Mucosa of descending colon (tissue), 3 donors: Measurements from ENCODE around the gene SRRT. TPM values are rescaled to one million over a fixed set of nuclear protein-coding genes. Genes with fewer than 3 reads are reported as not detected.
A peak's percentile ranks its signal among the peaks of the same experiment; 100 is the strongest.

Source experiments
- ATAC-seq: fragments of 200-7000 bp; cut with Tn5 transposase; one replicate; pipeline ENCODE4 v1.9.1; 2020; ENCODE audit warnings: mild to moderate bottlenecking, moderate library complexity
- DNase-seq, 3 donors: peaks; one replicate each; pipeline ENCODE4 v3.0.0-alpha.2; 2020
- H3K36me3 ChIP-seq: fragments of 200-600 bp; one replicate; pipeline ENCODE4 v1.8.0; 2021; ENCODE audit warnings: low read depth, mild to moderate bottlenecking
- H3K4me1 ChIP-seq: fragments of 200-600 bp; one replicate; pipeline ENCODE4 v1.8.0; 2021; ENCODE audit warnings: low read depth, mild to moderate bottlenecking
- H3K4me3 ChIP-seq: fragments of 200-600 bp; one replicate; pipeline ENCODE4 v1.8.0; 2021; ENCODE audit warnings: mild to moderate bottlenecking
- H3K9me3 ChIP-seq: fragments of 200-600 bp; one replicate; pipeline ENCODE4 v1.8.0; 2021; ENCODE audit warnings: mild to moderate bottlenecking
- CTCF ChIP-seq: fragments of 200-600 bp; IDR thresholded peaks from one replicate; pipeline ENCODE4 v1.8.0; 2022; ENCODE audit warnings: antibody characterized with exemption, mild to moderate bottlenecking
- intact Hi-C, 2 donors: fragments of 100-400 bp; cut with DNase I in 1 of 2; cut with micrococcal nuclease in 1 of 2; formaldehyde crosslinking; loops; one replicate each; pipeline versions ENCODE4 v1.11.0 to v1.11.1; 2022; cut with DNase I, micrococcal nuclease
- total RNA-seq, 3 donors: library from RNA; stranded (reverse); fragmentation: NEBNext Ultra II Directional in 2 of 3; extraction: Animal tissue kit (Norgen Biotek cat#: 25700) in 2 of 3; gene quantifications; one replicate each; pipeline versions ENCODE4 v1.2.1 to v1.2.4, GENCODE V29; 2021 to 2023
- donor health status: DM: no; HTN: no; CAD: no; lungs with moderate emphysema.
- donor health status: DM: no; HTN: no; CAD: no.
- donor health status: DM: no; HTN: yes; CAD: no.

SRRT gene
- total RNA-seq, 3 donors from 2014 or later = 112 to 129 (median 120) TPM

- Histone ChIP-seq H3K36me3 (no peaks in the 10 kb centered on the region), H3K9me3 (no peaks in the 10 kb centered on the region), H3K4me1 (peaks cover 34% of the 10 kb centered on the region), H3K4me3 (no peak overlapping the region)
- intact Hi-C loops = loop anchor here (5.0 kb wide), 2 partner anchors 71 to 161 kb away; partner anchors contain the start of gene MUC12 (in 1 of the 2)
- peak; percentile 58 to 73 (median 71) for DNase-seq
- ATAC-seq = peak; percentile 40
- TF ChIP-seq CTCF = no peak
These were observed 21.2 kb downstream of the SRRT start for GRCh38 chr7:100895956-100896731.

- intact Hi-C loops = loop anchor here (5.0 kb wide), 2 partner anchors 70 to 160 kb away; partner anchors contain the start of gene MUC12 (in 1 of the 2)
- DNase-seq = peak in 2 of 3 donors; percentile 70 to 80
These were observed 22.1 kb downstream of the SRRT start for GRCh38 chr7:100896732-100897608.

GRCh38 chr7:100897772-100898454, 23.0 kb downstream of the SRRT start:
- peak in 2 of 3 donors; percentile 58 to 83 for DNase-seq
- no peaks in the 10 kb centered on the region for H3K9me3 ChIP-seq
- no peak for TF ChIP-seq CTCF
- peak; percentile 73 for ATAC-seq
- H3K4me3 ChIP-seq = no peak overlapping the region
- H3K4me1 ChIP-seq = peaks cover 40% of the 10 kb centered on the region
- peaks cover 4% of the 10 kb centered on the region for H3K36me3 ChIP-seq
- intact Hi-C loops = loop anchor here (5.0 kb wide), 2 partner anchors 69 to 159 kb away; partner anchors contain the start of gene MUC12 (in 1 of the 2)

More at GRCh38 chr7:100896732-100897608, 22.1 kb downstream of the SRRT start:
- Histone ChIP-seq H3K4me1 (peaks cover 34% of the 10 kb centered on the region), H3K9me3 (no peaks in the 10 kb centered on the region), H3K4me3 (no peak overlapping the region), H3K36me3 (peaks cover 4% of the 10 kb centered on the region)
- TF ChIP-seq CTCF = peak; percentile 47
- peak; percentile 37 for ATAC-seq

GRCh38 chr7:100899432-100899831, 24.5 kb downstream of the SRRT start:
- TF ChIP-seq CTCF = no peak
- intact Hi-C loops = loop anchor here (5.0 kb wide), 2 partner anchors 68 to 158 kb away; partner anchors contain the start of gene MUC12 (in 1 of the 2)
- no peak for DNase-seq
- Histone ChIP-seq H3K4me3 (no peak overlapping the region), H3K36me3 (peaks cover 4% of the 10 kb centered on the region), H3K4me1 (peaks cover 37% of the 10 kb centered on the region), H3K9me3 (no peaks in the 10 kb centered on the region)
- ATAC-seq = no peak

GRCh38 chr7:100900978-100901377, 26.1 kb downstream of the SRRT start:
- H3K4me1 ChIP-seq = peaks cover 24% of the 10 kb centered on the region
- no peak for ATAC-seq
- no peak for DNase-seq
- no peaks in the 10 kb centered on the region for H3K9me3 ChIP-seq
- intact Hi-C loops = no loop called here
- TF ChIP-seq CTCF = no peak
- peaks cover 4% of the 10 kb centered on the region for H3K36me3 ChIP-seq
- H3K4me3 ChIP-seq = no peak overlapping the region
